NT2/D1 (cell line): ENCODE data around the gene SMC1A.

Experiments
- SUZ12 ChIP-seq: IDR thresholded peaks from 2 replicates; pipeline ENCODE4 v1.6.1; 2011; ENCODE audit not compliant: insufficient read length, insufficient read depth; ENCODE audit errors: extremely low read depth
- YY1 ChIP-seq: IDR thresholded peaks from 2 replicates; pipeline ENCODE4 v1.6.1; 2011; ENCODE audit not compliant: insufficient read length, insufficient read depth
- ZNF274 ChIP-seq: IDR thresholded peaks from 2 replicates; pipeline ENCODE4 v1.6.1; 2011; ENCODE audit warnings: mild to moderate bottlenecking, low read depth, low read length

DNA sequence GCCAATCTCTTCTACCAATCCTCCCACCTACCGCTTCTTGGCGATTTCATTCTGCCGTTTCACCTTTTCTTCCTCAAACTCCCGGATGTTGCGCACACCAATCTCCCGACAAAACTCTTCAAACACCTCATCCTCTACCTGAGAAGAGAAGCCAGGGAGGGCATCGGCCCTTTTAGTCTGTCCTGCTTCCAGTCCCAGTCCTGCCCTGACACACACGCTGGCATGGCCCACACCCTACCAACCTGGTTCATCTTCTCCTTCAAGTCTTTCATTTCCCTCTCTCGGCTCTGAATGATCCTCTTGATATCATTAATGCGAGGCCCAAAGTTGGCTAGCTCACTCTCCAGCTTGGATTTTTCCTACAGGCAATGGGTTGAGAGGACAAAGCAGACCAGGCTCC is 18.9 kb downstream of the SMC1A start:
- TF ChIP-seq YY1 = no peak
- TF ChIP-seq ZNF274 = no peak
- TF ChIP-seq SUZ12 = no peak
